ENCODE measurements around the gene SLC29A3. TPM values are rescaled to one million over a fixed set of nuclear protein-coding genes. Genes with fewer than 3 reads are reported as not detected.
A peak's percentile ranks its signal among the peaks of the same experiment; 100 is the strongest.

The SLC29A3 gene
- total RNA-seq, 1 donor = 2.5 TPM

DNA sequence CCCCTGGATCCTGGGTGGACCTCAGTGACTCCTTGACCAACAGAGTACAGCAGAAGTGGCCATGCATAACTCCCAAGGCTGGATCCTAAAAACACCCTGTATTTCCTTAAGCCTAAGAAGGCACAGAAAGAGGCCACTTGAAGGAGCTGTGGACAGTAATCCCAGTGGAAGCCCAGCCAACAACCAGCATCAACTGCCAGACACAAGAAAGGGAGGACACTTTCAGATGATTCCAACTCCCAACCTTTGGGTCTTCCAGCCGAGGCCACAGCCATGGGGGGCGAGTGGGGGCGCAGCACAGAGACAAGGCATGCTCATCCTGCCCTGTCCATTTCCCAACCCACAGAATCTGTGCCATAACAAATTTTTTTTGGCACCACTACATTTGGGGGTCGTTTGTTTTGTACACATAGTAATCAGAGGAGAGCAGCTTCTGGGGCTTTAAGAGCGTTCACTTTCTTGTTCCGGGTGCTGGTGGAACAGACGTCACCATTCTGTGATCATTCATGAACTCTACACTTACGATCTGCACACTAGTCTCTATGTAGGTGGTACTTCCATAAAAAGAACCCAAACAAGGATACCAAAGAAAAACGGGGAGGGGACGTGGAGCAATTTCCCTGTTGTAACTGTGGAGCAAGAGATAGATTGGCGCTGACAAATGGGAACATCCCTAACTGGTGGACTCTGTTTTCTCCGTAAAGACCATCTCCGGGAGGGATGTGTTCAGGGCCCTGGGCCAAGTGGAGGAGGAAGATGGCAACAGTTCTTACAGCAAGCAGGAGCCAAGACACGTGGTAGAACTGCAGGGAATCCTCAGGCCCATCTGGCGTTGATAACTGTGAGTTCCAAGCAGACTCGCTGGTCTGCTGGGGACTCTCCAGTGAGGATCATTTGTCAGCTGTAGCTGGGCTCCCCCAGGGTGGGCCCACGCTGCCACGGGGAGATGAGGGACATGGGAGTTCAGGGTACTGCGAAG, 6.0 kb upstream of the SLC29A3 start:
- no peak overlapping the region for H3K27ac ChIP-seq (ENCODE audit: low read depth, low read length)
- peak overlapping the region; percentile 49 for H3K4me2 ChIP-seq (ENCODE audit: insufficient read depth, low read length)
- TF ChIP-seq, protein P1, sequence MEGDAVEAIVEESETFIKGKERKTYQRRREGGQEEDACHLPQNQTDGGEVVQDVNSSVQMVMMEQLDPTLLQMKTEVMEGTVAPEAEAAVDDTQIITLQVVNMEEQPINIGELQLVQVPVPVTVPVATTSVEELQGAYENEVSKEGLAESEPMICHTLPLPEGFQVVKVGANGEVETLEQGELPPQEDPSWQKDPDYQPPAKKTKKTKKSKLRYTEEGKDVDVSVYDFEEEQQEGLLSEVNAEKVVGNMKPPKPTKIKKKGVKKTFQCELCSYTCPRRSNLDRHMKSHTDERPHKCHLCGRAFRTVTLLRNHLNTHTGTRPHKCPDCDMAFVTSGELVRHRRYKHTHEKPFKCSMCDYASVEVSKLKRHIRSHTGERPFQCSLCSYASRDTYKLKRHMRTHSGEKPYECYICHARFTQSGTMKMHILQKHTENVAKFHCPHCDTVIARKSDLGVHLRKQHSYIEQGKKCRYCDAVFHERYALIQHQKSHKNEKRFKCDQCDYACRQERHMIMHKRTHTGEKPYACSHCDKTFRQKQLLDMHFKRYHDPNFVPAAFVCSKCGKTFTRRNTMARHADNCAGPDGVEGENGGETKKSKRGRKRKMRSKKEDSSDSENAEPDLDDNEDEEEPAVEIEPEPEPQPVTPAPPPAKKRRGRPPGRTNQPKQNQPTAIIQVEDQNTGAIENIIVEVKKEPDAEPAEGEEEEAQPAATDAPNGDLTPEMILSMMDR (IDR thresholded peaks at IDR 0.05; ENCODE audit: extremely low read depth, low read depth, low read length) = no peak
- H3K4me1 ChIP-seq (ENCODE audit: insufficient read depth, low read length) = peaks cover 8% of the 10 kb centered on the region
- H3K4me3 ChIP-seq (ENCODE audit: insufficient read depth, low read length) = peak overlapping the region; percentile 33
- H3K79me2 ChIP-seq (ENCODE audit: insufficient read depth, low read length) = no peaks in the 10 kb centered on the region
- no peaks in the 10 kb centered on the region for H3K9me3 ChIP-seq (ENCODE audit: low read depth, low read length)
- peak overlapping the region; percentile 42 for H2AFZ ChIP-seq (ENCODE audit: low read length)
- H3K27me3 ChIP-seq (ENCODE audit: insufficient read depth, low read length) = peaks cover 10% of the 10 kb centered on the region
- DNase-seq (ENCODE audit: insufficient read length, low spot score, missing footprints) = no peak
- no peaks in the 10 kb centered on the region for H4K20me1 ChIP-seq (ENCODE audit: insufficient read depth, low read length)
- H3K36me3 ChIP-seq (ENCODE audit: insufficient read depth, low read length) = no peaks in the 10 kb centered on the region

DNA sequence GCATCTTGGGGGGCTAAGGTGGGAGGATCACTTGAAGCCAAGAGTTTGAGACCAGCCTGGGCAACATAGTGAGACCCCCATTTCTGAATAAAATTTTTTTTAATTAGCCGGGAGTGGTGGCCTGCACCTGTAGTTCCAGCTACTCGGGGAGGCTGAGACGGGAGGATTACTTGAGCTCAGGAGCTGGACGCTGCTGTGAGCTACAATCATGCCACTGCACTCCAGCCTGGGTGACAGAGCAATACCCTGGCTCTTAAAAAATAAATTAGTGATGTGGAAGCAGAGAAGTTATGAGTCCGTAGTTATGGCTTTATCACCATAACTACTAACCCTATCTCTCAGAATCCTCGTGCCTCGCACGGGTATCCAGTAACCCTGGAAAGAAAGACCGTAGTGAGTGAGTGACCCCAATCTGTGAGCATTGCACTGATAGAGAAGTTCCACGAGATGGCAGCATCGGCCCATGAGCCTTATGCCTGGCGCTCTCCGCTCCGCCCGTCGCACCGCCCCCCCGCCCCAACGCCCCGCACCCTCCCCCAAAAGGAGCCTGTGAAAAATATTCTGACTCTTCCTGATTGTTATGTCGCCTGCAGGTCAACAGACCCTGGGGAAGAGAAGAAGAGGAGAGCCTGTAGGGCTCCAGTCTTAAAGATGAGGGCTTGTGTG, 4.9 kb upstream of the SLC29A3 start:
- Histone ChIP-seq H3K79me2 (ENCODE audit: insufficient read depth, low read length) (no peaks in the 10 kb centered on the region), H2AFZ (ENCODE audit: low read length) (peak overlapping the region; percentile 70), H3K4me3 (ENCODE audit: insufficient read depth, low read length) (no peak overlapping the region), H3K9me3 (ENCODE audit: low read depth, low read length) (no peaks in the 10 kb centered on the region), H3K27me3 (ENCODE audit: insufficient read depth, low read length) (peaks cover 10% of the 10 kb centered on the region), H3K27ac (ENCODE audit: low read depth, low read length) (no peak overlapping the region), H3K36me3 (ENCODE audit: insufficient read depth, low read length) (no peaks in the 10 kb centered on the region), H4K20me1 (ENCODE audit: insufficient read depth, low read length) (no peaks in the 10 kb centered on the region), H3K4me1 (ENCODE audit: insufficient read depth, low read length) (peaks cover 8% of the 10 kb centered on the region), H3K4me2 (ENCODE audit: insufficient read depth, low read length) (peak overlapping the region; percentile 52)
- TF ChIP-seq, protein P1 (IDR thresholded peaks at IDR 0.05; ENCODE audit: extremely low read depth, low read depth, low read length) = peak; percentile 56
- peak; percentile 95 for DNase-seq (ENCODE audit: insufficient read length, low spot score, missing footprints)

DNA sequence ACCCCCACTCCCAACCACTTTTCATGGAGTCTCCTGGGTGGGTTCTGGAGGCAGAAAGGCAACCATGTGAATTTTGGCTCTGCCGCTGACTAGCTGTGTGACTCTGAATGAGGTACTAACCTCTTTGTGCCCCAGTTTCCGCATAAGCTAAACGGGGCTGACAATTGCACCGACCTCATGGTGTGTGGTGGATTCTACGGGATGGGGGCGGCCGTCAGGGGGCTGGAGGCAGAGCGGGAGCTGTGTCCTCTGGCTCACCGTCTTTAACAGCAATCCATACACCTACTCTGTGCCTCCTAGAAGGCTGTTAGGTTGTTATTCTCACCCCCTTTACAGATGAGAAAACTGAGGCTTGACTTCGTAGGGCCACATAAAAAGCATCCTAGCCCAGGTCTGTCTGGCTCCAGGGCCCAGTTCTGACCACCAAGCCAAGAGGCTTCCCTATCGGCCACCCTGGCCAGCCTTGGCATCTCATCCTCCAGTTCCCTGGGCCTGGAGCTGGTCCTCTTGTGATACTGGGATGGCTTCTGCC, 4.3 kb upstream of the SLC29A3 start:
- no peak for DNase-seq (ENCODE audit: insufficient read length, low spot score, missing footprints)
- Histone ChIP-seq H4K20me1 (ENCODE audit: insufficient read depth, low read length) (no peaks in the 10 kb centered on the region), H3K27ac (ENCODE audit: low read depth, low read length) (no peak overlapping the region), H3K4me1 (ENCODE audit: insufficient read depth, low read length) (peaks cover 14% of the 10 kb centered on the region), H3K79me2 (ENCODE audit: insufficient read depth, low read length) (no peaks in the 10 kb centered on the region), H3K9me3 (ENCODE audit: low read depth, low read length) (no peaks in the 10 kb centered on the region), H3K4me3 (ENCODE audit: insufficient read depth, low read length) (no peak overlapping the region), H3K27me3 (ENCODE audit: insufficient read depth, low read length) (peaks cover 10% of the 10 kb centered on the region), H3K4me2 (ENCODE audit: insufficient read depth, low read length) (peak overlapping the region; percentile 41), H2AFZ (ENCODE audit: low read length) (peak overlapping the region; percentile 70), H3K36me3 (ENCODE audit: insufficient read depth, low read length) (no peaks in the 10 kb centered on the region)
- TF ChIP-seq, protein P1 (IDR thresholded peaks at IDR 0.05; ENCODE audit: extremely low read depth, low read depth, low read length) = no peak
